Panc1 (cell line): ENCODE data around the gene DHRS12. TPM values are rescaled to one million over a fixed set of nuclear protein-coding genes. Genes with fewer than 3 reads are reported as not detected.

ENCODE experiments used
- ATAC-seq: fragments of 200-7000 bp; cut with Tn5 transposase; 2 replicates; pipeline ENCODE4 v1.9.1; 2020; ENCODE audit warnings: mild to moderate bottlenecking, moderate library complexity
- Bru-seq: library from RNA; stranded (reverse); fragments of 400-500 nt; gene quantifications from one replicate; lab custom pipeline; 2021; lab: Mats Ljungman, UMichigan
- BruChase-seq, 2 experiments: library from RNA; stranded (reverse); fragments of 400-500 nt; gene quantifications; one replicate each; lab custom pipeline; 2021; lab: Mats Ljungman, UMichigan
- BruUV-seq: library from RNA; stranded (reverse); fragments of 400-500 nt; replicated peaks from 2 replicates; lab custom pipeline; 2021; lab: Mats Ljungman, UMichigan
- CTCF ChIA-PET: fragments of 300-600 bp; sonication (Branson Sonifier 250); formaldehyde crosslinking; loops from one replicate; lab custom pipeline; 2022; ENCODE audit warnings: antibody characterized with exemption; lab: Charles Lee
- POLR2A ChIA-PET: fragments of 300-600 bp; sonication (Branson Sonifier 250); formaldehyde crosslinking; loops from one replicate; lab custom pipeline; 2022; ENCODE audit warnings: antibody characterized with exemption; lab: Charles Lee
- DNase-seq: peaks from one replicate; pipeline ENCODE4 v3.0.0-alpha.2; 2010; ENCODE audit warnings: low read depth, low spot score
- H3K27ac ChIP-seq: 2 replicates; pipeline ENCODE4 v1.5.1; 2011; ENCODE audit warnings: mild to moderate bottlenecking, low read length, inconsistent platforms
- H3K27me3 ChIP-seq: fragments of 200-500 bp; sonication (Bioruptor generic); 2 replicates; pipeline ENCODE4 v1.6.0; 2014; ENCODE audit warnings: low read length, inconsistent platforms; ENCODE audit not compliant: control insufficient read depth, insufficient read depth
- H3K36me3 ChIP-seq: fragments of 200-500 bp; sonication (Bioruptor generic); 2 replicates; pipeline ENCODE4 v1.5.1; 2014; ENCODE audit warnings: inconsistent platforms, mild to moderate bottlenecking, low read length, moderate library complexity; ENCODE audit not compliant: control insufficient read depth, insufficient read depth
- H3K4me1 ChIP-seq: 2 replicates; pipeline ENCODE4 v1.5.1; 2011; ENCODE audit warnings: inconsistent platforms, mild to moderate bottlenecking, low read length, moderate library complexity; ENCODE audit not compliant: control insufficient read depth, insufficient read depth
- H3K4me3 ChIP-seq, 2 experiments: 2 replicates each; pipeline ENCODE4 v1.5.1; 2011 to 2012; ENCODE audit warnings: low read depth in 2 of 2, low read length in 2 of 2, mild to moderate bottlenecking in 2 of 2, inconsistent platforms in 1 of 2, moderate library complexity in 1 of 2
- H3K9me3 ChIP-seq: fragments of 200-500 bp; sonication (Bioruptor generic); 2 replicates; pipeline ENCODE4 v1.5.1; 2014; ENCODE audit warnings: low read depth, mild to moderate bottlenecking, inconsistent platforms, low read length, moderate library complexity; ENCODE audit not compliant: control insufficient read depth, insufficient read depth
- POLR2AphosphoS5 ChIP-seq: IDR thresholded peaks from 2 replicates; pipeline ENCODE4 v1.6.1; 2012; ENCODE audit warnings: mild to moderate bottlenecking, low read depth, low read length, moderate library complexity
- SIN3A ChIP-seq: IDR thresholded peaks from 2 replicates; pipeline ENCODE4 v1.6.1; 2012; ENCODE audit warnings: low read depth, mild to moderate bottlenecking, low read length, moderate library complexity, borderline replicate concordance; ENCODE audit not compliant: insufficient read depth
- TCF7L2 ChIP-seq: IDR thresholded peaks from 2 replicates; pipeline ENCODE4 v1.6.1; 2011; ENCODE audit warnings: mild to moderate bottlenecking, low read depth, low read length, inconsistent platforms
- in situ Hi-C: cut with HindIII; loops from 2 replicates; pipeline ENCODE4 v1.10.0; 2016; ENCODE audit warnings: low sequenced_read_pairs, low pct_unique_long_range_greater_than_20kb
- intact Hi-C: fragments of 100-400 bp; cut with micrococcal nuclease; formaldehyde crosslinking; loops from one replicate; pipeline ENCODE4 v1.10.0; 2022; ENCODE audit not compliant: unreplicated experiment
- long read RNA-seq: library from polyadenylated mRNA; unstranded; transcript quantifications from one replicate; pipeline ENCODE4 v2.0.0, GENCODE V29; 2021; ENCODE audit not compliant: unreplicated experiment
- polyA plus RNA-seq: library from polyadenylated mRNA; unstranded; fragments of >200 nt; gene quantifications from one replicate; pipeline ENCODE4 v1.2.1, GENCODE V29; 2012; ENCODE audit warnings: missing spikeins; ENCODE audit not compliant: insufficient read length
- total RNA-seq: library from RNA; stranded (reverse); gene quantifications from one replicate; pipeline ENCODE4 v1.2.1, GENCODE V29; 2021; ENCODE audit not compliant: unreplicated experiment
- TF ChIP-seq, protein P1 (sequence below): fragments of 450-650 bp; IDR thresholded peaks from 2 replicates; pipeline ENCODE4 v1.5.1; 2017; ENCODE audit warnings: mild to moderate bottlenecking
- TF ChIP-seq, protein P2 (sequence below), 2 experiments: IDR thresholded peaks; 2 replicates each; pipeline ENCODE4 v1.6.1; 2011 to 2012; ENCODE audit warnings: low read depth in 2 of 2, control low read depth in 1 of 2, low read length in 1 of 2, mild to moderate bottlenecking in 1 of 2, moderate library complexity in 1 of 2; ENCODE audit not compliant: insufficient read depth in 1 of 2

Gene DHRS12, protein sequence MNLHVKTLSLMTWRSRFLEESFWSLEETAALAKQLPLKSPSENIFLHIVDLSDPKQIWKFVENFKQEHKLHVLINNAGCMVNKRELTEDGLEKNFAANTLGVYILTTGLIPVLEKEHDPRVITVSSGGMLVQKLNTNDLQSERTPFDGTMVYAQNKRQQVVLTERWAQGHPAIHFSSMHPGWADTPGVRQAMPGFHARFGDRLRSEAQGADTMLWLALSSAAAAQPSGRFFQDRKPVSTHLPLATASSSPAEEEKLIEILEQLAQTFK
- total RNA-seq: 10.7 TPM
- 14.6 TPM for polyA plus RNA-seq
- Bru-seq, nascent RNA: percentile 45 among the genes with signal in this experiment
- BruChase-seq, experiment 1, labeled RNA remaining after a 2-hour chase: percentile 53 among the genes with signal in this experiment
- percentile 58 among the genes with signal in this experiment for BruChase-seq, experiment 2, labeled RNA remaining after a 6-hour chase
- long read RNA-seq, partial matches to known transcripts: 2 of 20 reads
- long read RNA-seq, other reads (novel, unspliced or antisense): 15 of 20 reads

DNA sequence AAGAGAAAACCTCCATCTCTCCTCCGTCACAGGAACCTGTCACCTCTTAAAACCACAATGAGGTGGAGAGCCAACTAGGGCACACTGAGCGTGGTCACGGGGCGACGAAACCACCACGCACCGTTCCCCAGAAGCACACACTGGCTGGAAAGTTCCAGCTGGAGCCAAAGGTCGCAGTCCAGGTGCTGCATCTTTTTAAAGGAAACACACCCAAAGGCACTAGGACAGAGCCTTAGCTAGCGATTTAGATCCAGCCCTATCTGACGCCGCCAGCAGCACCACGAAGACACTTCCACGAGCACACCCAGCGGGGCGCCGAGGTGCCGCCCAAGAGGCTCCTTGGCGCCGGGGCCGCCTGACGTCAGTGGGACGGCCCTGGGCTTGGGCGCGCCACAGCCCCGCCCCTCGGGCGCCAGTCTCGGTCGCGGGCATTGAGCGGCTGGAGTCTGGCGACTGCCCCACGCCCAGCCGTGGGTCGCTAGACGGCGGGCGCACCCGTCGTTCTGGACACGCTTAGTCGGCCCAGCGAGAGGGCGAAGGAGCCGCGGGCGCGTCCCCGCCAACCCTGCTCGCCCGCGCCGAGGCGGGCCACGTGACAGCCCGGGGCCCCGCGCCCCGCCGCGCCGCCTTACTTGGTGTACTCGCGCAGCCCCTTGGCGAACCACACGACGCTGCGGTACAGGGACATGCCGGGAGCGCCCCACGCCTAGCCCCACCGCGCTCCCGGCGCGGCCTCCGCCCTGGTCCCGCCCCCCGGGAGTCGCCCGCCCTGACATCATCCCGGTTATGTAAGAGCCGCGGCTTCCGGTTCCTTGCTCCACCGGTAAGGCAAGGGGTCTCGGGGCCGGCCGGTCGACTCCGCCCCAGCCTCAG, at the start of gene DHRS12:
TSS of gene DHRS12 (minus strand) at position 742 of the 873 bp plus-strand sequence. CDS start 4,504 bp downstream, outside the sequence.
- H3K9me3 ChIP-seq: no peaks in the 10 kb centered on the region
- CTCF ChIA-PET: no interaction called here
- DNase-seq: no peak
- no peaks in the 10 kb centered on the region; the same call in 1 of the 2 replicates for H3K36me3 ChIP-seq
- ATAC-seq: peak; percentile 94
- no TSS peak for BruUV-seq
- TF ChIP-seq, protein P1, sequence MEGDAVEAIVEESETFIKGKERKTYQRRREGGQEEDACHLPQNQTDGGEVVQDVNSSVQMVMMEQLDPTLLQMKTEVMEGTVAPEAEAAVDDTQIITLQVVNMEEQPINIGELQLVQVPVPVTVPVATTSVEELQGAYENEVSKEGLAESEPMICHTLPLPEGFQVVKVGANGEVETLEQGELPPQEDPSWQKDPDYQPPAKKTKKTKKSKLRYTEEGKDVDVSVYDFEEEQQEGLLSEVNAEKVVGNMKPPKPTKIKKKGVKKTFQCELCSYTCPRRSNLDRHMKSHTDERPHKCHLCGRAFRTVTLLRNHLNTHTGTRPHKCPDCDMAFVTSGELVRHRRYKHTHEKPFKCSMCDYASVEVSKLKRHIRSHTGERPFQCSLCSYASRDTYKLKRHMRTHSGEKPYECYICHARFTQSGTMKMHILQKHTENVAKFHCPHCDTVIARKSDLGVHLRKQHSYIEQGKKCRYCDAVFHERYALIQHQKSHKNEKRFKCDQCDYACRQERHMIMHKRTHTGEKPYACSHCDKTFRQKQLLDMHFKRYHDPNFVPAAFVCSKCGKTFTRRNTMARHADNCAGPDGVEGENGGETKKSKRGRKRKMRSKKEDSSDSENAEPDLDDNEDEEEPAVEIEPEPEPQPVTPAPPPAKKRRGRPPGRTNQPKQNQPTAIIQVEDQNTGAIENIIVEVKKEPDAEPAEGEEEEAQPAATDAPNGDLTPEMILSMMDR: no peak
- TF ChIP-seq, protein P2, sequence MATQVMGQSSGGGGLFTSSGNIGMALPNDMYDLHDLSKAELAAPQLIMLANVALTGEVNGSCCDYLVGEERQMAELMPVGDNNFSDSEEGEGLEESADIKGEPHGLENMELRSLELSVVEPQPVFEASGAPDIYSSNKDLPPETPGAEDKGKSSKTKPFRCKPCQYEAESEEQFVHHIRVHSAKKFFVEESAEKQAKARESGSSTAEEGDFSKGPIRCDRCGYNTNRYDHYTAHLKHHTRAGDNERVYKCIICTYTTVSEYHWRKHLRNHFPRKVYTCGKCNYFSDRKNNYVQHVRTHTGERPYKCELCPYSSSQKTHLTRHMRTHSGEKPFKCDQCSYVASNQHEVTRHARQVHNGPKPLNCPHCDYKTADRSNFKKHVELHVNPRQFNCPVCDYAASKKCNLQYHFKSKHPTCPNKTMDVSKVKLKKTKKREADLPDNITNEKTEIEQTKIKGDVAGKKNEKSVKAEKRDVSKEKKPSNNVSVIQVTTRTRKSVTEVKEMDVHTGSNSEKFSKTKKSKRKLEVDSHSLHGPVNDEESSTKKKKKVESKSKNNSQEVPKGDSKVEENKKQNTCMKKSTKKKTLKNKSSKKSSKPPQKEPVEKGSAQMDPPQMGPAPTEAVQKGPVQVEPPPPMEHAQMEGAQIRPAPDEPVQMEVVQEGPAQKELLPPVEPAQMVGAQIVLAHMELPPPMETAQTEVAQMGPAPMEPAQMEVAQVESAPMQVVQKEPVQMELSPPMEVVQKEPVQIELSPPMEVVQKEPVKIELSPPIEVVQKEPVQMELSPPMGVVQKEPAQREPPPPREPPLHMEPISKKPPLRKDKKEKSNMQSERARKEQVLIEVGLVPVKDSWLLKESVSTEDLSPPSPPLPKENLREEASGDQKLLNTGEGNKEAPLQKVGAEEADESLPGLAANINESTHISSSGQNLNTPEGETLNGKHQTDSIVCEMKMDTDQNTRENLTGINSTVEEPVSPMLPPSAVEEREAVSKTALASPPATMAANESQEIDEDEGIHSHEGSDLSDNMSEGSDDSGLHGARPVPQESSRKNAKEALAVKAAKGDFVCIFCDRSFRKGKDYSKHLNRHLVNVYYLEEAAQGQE (IDR thresholded peaks at IDR 0.05; ENCODE audit: insufficient read depth in 1 of 2, low read depth in 2 of 2, low read length in 1 of 2): no peak
- TF ChIP-seq TCF7L2 (no peak), POLR2AphosphoS5 (peak; percentile 59), SIN3A (no peak; the same call in 1 of the 2 replicates)
- no peaks in the 10 kb centered on the region for H3K27me3 ChIP-seq
- POLR2A ChIA-PET: interaction anchor here (0.5 to 0.7 kb wide), 2 partner anchors 22 to 951 kb away, joined by 3 to 5 read pairs; no protein-coding TSS in a partner anchor
- in situ Hi-C loops: no loop called here
- H3K4me1 ChIP-seq: peaks cover 16% of the 10 kb centered on the region
- intact Hi-C loops: no loop called here
- peak within 1 kb of the TSS; percentile 86 for H3K27ac ChIP-seq
- H3K4me3 ChIP-seq: peak within 1 kb of the TSS; percentile 58 to 71

DNA sequence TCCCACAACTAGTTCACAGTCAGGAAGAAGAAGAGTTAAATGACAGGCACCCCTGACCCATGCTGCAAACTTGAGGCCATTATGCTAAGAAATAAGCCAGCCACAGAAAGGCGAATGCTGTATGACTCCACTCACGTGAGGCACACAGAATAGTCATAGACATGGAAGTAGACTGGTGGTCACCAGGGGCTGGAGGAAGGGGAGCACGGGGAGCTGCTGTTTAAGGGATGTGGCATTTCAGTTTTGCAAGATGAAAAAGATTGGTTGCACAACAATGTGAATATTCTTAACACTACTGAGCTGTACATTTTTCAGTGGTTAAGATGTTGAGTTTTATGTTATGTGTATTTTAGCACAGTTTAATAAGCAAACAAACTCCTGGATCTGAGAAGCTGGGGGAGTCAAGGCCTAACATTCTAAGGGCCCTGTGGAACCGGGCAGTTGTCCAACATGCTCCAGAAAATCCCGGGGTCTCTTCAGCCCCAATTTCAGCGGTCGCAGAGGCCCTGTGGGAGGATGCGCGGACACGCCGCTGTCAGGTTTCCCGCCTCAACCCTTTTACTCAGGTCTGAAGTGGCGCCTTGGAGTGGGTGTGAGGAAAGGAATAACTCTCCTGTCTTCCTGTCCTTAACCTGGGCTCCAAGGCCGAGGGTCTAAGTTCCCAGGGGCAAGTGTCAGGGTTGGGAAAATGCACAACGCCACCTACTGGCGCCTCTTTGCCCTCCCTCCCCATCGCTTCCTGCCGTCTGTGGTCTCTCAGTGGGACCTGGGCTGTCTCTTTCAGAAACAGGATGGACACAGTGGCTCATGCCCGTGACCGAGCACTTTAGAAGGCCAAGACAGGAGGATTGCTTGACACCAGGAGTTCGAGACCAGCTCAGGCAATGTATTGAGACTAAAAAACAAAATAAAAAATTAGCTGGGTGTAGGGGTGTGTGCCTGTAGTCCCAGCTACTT, 45.5 kb upstream of the DHRS12 start:
- intact Hi-C loops: no loop called here
- TF ChIP-seq POLR2AphosphoS5: no peak
- TF ChIP-seq, protein P2 (IDR thresholded peaks at IDR 0.05; ENCODE audit: insufficient read depth in 1 of 2, low read depth in 2 of 2, low read length in 1 of 2): no peak
- TF ChIP-seq TCF7L2: no peak
- TF ChIP-seq SIN3A: no peak
- TF ChIP-seq, protein P1: peak; percentile 69
- ChIA-PET CTCF (no interaction called here), POLR2A (no interaction called here)
- peaks cover 3% of the 10 kb centered on the region; the same call in 1 of the 2 replicates for H3K27me3 ChIP-seq
- H3K36me3 ChIP-seq: no peaks in the 10 kb centered on the region
- ATAC-seq (peak; percentile 58; the same call in 1 of the 2 replicates), DNase-seq (no peak)
- H3K4me3 ChIP-seq: no peak overlapping the region
- in situ Hi-C loops: no loop called here
- H3K9me3 ChIP-seq: no peaks in the 10 kb centered on the region
- BruUV-seq: no TSS peak
- no peak overlapping the region for H3K27ac ChIP-seq
- no peaks in the 10 kb centered on the region for H3K4me1 ChIP-seq
